ENCODE measurements around the gene VPS37D. TPM values are rescaled to one million over a fixed set of nuclear protein-coding genes. Genes with fewer than 3 reads are reported as not detected.

Gene VPS37D
- total RNA-seq, 1 donor from 2014 or later = 17.2 TPM

DNA sequence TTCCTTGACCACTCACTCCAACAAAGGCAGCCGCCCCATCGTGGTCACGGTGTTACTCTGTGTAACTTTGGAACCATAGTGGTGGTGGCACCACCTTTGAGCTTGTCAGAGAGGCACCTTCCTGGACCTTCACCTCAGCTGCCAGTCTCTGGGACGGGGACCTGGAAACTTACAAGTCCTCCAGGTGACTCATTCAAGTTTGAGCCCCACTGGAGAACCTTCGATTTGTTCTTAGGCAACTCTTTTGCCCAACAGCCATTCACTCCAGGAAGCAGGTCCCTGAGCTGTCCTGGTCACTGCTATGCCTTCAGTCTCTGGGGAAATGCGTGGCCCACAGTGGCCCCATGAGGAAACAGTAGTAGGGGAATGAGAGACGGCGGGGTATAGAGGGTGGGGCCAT is 34.6 kb downstream of the VPS37D start:
- Mint-ChIP-seq H3K27me3 (ENCODE audit: unreplicated experiment) (peaks cover 6% of the 10 kb centered on the region), H3K9me3 (ENCODE audit: unreplicated experiment) (peaks cover 8% of the 10 kb centered on the region), H3K27ac (ENCODE audit: unreplicated experiment) (peak overlapping the region; percentile 38), H3K4me3 (ENCODE audit: unreplicated experiment) (no peak overlapping the region), H3K36me3 (ENCODE audit: unreplicated experiment) (no peaks in the 10 kb centered on the region), H3K4me1 (ENCODE audit: low read depth, unreplicated experiment) (peaks cover 28% of the 10 kb centered on the region)
- DNase-seq = no peak
- TF ChIP-seq, protein P1, sequence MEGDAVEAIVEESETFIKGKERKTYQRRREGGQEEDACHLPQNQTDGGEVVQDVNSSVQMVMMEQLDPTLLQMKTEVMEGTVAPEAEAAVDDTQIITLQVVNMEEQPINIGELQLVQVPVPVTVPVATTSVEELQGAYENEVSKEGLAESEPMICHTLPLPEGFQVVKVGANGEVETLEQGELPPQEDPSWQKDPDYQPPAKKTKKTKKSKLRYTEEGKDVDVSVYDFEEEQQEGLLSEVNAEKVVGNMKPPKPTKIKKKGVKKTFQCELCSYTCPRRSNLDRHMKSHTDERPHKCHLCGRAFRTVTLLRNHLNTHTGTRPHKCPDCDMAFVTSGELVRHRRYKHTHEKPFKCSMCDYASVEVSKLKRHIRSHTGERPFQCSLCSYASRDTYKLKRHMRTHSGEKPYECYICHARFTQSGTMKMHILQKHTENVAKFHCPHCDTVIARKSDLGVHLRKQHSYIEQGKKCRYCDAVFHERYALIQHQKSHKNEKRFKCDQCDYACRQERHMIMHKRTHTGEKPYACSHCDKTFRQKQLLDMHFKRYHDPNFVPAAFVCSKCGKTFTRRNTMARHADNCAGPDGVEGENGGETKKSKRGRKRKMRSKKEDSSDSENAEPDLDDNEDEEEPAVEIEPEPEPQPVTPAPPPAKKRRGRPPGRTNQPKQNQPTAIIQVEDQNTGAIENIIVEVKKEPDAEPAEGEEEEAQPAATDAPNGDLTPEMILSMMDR (IDR thresholded peaks at IDR 0.05; ENCODE audit: partially characterized antibody, unreplicated experiment) = no peak

GRCh38 chr7:73702665-73703064 is 35.0 kb downstream of the VPS37D start:
- Mint-ChIP-seq H3K36me3 (ENCODE audit: unreplicated experiment) (no peaks in the 10 kb centered on the region), H3K4me1 (ENCODE audit: low read depth, unreplicated experiment) (peaks cover 28% of the 10 kb centered on the region), H3K27ac (ENCODE audit: unreplicated experiment) (peak overlapping the region; percentile 38), H3K27me3 (ENCODE audit: unreplicated experiment) (peaks cover 6% of the 10 kb centered on the region), H3K9me3 (ENCODE audit: unreplicated experiment) (peaks cover 7% of the 10 kb centered on the region), H3K4me3 (ENCODE audit: unreplicated experiment) (no peak overlapping the region)
- TF ChIP-seq, protein P1 (IDR thresholded peaks at IDR 0.05; ENCODE audit: partially characterized antibody, unreplicated experiment) = no peak
- DNase-seq = no peak

- TF ChIP-seq, protein P1 (IDR thresholded peaks at IDR 0.05; ENCODE audit: partially characterized antibody, unreplicated experiment) = no peak
- H3K27me3 Mint-ChIP-seq (ENCODE audit: unreplicated experiment) = peaks cover 6% of the 10 kb centered on the region
- no peak for DNase-seq
- peaks cover 28% of the 10 kb centered on the region for H3K4me1 Mint-ChIP-seq (ENCODE audit: low read depth, unreplicated experiment)
- no peak overlapping the region for H3K4me3 Mint-ChIP-seq (ENCODE audit: unreplicated experiment)
- H3K36me3 Mint-ChIP-seq (ENCODE audit: unreplicated experiment) = no peaks in the 10 kb centered on the region
- H3K9me3 Mint-ChIP-seq (ENCODE audit: unreplicated experiment) = peaks cover 7% of the 10 kb centered on the region
- H3K27ac Mint-ChIP-seq (ENCODE audit: unreplicated experiment) = no peak overlapping the region
Observed at GRCh38 chr7:73703225-73703624, 35.6 kb downstream of the VPS37D start.

DNA sequence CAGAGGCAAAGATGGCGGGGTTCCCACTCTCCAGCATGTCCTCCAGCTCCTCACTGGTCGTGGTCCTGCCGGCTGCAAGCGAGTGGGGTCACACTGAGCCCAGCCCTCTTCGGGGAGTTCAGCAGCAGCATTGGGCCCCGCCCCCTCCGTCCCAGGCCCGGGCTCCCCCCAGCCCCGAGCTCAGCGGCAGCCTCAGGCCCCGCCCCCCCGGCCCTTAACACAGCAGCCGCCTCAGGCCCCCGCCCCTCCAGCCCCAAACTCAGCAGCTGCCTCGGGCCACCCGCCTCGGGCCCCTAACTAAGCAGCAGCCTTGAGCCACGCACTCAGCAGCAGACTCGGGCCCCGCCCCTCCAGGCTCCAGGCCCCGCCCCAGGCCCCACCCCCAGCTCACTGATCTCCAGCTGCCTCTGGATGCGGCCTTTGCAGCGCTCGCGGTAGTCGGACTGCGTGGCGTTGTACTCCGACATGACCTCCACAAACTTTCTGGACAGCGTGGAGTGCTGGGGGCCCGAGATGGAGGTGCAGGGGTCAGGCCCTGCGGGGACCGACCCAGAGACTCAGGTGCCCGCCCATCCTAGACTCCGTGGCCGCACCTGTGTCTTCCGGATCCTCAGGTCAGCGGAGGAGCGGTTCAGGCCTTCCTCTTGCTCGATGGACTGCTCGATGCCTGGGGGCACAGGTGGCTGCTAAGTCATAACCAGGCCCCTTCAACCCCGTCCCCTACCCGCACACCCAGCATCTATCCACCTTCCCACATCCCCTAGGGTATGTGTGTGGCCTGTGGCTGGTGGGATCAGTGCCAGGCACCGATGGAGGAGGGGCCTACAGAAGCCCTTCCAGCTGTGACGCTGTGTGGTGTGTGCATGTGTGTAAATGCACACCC is 36.4 kb downstream of the VPS37D start:
- Mint-ChIP-seq H3K36me3 (ENCODE audit: unreplicated experiment) (no peaks in the 10 kb centered on the region), H3K27me3 (ENCODE audit: unreplicated experiment) (peaks cover 4% of the 10 kb centered on the region), H3K4me1 (ENCODE audit: low read depth, unreplicated experiment) (peaks cover 26% of the 10 kb centered on the region), H3K27ac (ENCODE audit: unreplicated experiment) (no peak overlapping the region), H3K9me3 (ENCODE audit: unreplicated experiment) (peaks cover 7% of the 10 kb centered on the region), H3K4me3 (ENCODE audit: unreplicated experiment) (no peak overlapping the region)
- peak; percentile 73 for DNase-seq
- TF ChIP-seq, protein P1 (IDR thresholded peaks at IDR 0.05; ENCODE audit: partially characterized antibody, unreplicated experiment) = no peak
